Naive thymus-derived CD4-positive, alpha-beta T cell (primary cell): ENCODE measurements around the gene GPSM3. TPM values are rescaled to one million over a fixed set of nuclear protein-coding genes. Genes with fewer than 3 reads are reported as not detected.

ENCODE experiments used
- ATAC-seq: fragments of 150-1000 bp; cut with Tn5 transposase; 2 replicates; pipeline ENCODE4 v1.10.0; 2021; ENCODE audit warnings: mild to moderate bottlenecking, moderate library complexity
- CTCF ChIA-PET: fragments of 350-600 bp; sonication (Branson Sonifier 250); formaldehyde crosslinking; loops from one replicate; lab custom pipeline; 2021; ENCODE audit warnings: antibody characterized with exemption; lab: Charles Lee
- POLR2A ChIA-PET: fragments of 350-600 bp; sonication (Branson Sonifier 250); formaldehyde crosslinking; loops from one replicate; lab custom pipeline; 2021; ENCODE audit warnings: antibody characterized with exemption, inconsistent platforms; lab: Charles Lee
- DNase-seq, 9 donors: peaks; one replicate each; pipeline versions ENCODE4 v3.0.0 to v3.0.0-alpha.2; 2020 to 2022; ENCODE audit warnings: mixed read lengths in 1 of 9
- H3K27ac ChIP-seq: one replicate; pipeline ENCODE4 v1.7.0; 2013; ENCODE audit warnings: mild to moderate bottlenecking, low read depth, low read length, moderate library complexity
- H3K27me3 ChIP-seq, 2 donors: one replicate each; pipeline ENCODE4 v1.7.0; 2013; ENCODE audit warnings: low read length in 2 of 2, mild to moderate bottlenecking in 2 of 2, moderate library complexity in 2 of 2; ENCODE audit not compliant: control insufficient read depth in 2 of 2, insufficient read depth in 2 of 2
- H3K36me3 ChIP-seq, 3 experiments: 1 replicate in 2 of 3; 2 replicates in 1 of 3; pipeline ENCODE4 v1.7.0; 2013; ENCODE audit warnings: low read length in 3 of 3, mild to moderate bottlenecking in 3 of 3, moderate library complexity in 1 of 3; ENCODE audit not compliant: insufficient read depth in 3 of 3, control insufficient read depth in 2 of 3
- H3K4me1 ChIP-seq, 2 donors: one replicate each; pipeline ENCODE4 v1.7.0; 2013; ENCODE audit warnings: low read length in 2 of 2, mild to moderate bottlenecking in 2 of 2, moderate library complexity in 1 of 2; ENCODE audit not compliant: control insufficient read depth in 2 of 2, insufficient read depth in 2 of 2
- H3K4me3 ChIP-seq: 2 replicates; pipeline ENCODE4 v1.7.0; 2013; ENCODE audit warnings: mild to moderate bottlenecking, low read length
- H3K9me3 ChIP-seq, 3 experiments: 1 replicate in 2 of 3; 2 replicates in 1 of 3; pipeline ENCODE4 v1.7.0; 2013; ENCODE audit warnings: low read length in 3 of 3; ENCODE audit not compliant: control insufficient read depth in 2 of 3
- H3K27ac Mint-ChIP-seq, 9 donors: one replicate each; pipeline ENCODE4 v1.8.0; 2020 to 2022; ENCODE audit warnings: mixed read lengths in 9 of 9, mild to moderate bottlenecking in 8 of 9, moderate library complexity in 5 of 9, inconsistent platforms in 2 of 9
- H3K27me3 Mint-ChIP-seq, 5 donors: one replicate each; pipeline ENCODE4 v1.8.0; 2021 to 2022; ENCODE audit warnings: mixed read lengths in 5 of 5, mild to moderate bottlenecking in 1 of 5
- H3K36me3 Mint-ChIP-seq, 5 donors: one replicate each; pipeline ENCODE4 v1.8.0; 2020 to 2022; ENCODE audit warnings: mixed read lengths in 5 of 5, mild to moderate bottlenecking in 3 of 5, inconsistent platforms in 1 of 5
- H3K4me1 Mint-ChIP-seq, 7 donors: one replicate each; pipeline ENCODE4 v1.8.0; 2020 to 2022; ENCODE audit warnings: mixed read lengths in 7 of 7, mild to moderate bottlenecking in 3 of 7, inconsistent platforms in 1 of 7
- H3K4me3 Mint-ChIP-seq, 10 donors: one replicate each; pipeline ENCODE4 v1.8.0; 2020 to 2022; ENCODE audit warnings: mild to moderate bottlenecking in 10 of 10, mixed read lengths in 10 of 10, moderate library complexity in 6 of 10, inconsistent platforms in 2 of 10
- H3K9me3 Mint-ChIP-seq, 11 donors: one replicate each; pipeline ENCODE4 v1.8.0; 2020 to 2022; ENCODE audit warnings: mixed read lengths in 11 of 11, mild to moderate bottlenecking in 4 of 11, inconsistent platforms in 1 of 11, moderate library complexity in 1 of 11
- intact Hi-C, 2 donors: fragments of 100-400 bp; cut with micrococcal nuclease; formaldehyde crosslinking; loops; one replicate each; pipeline ENCODE4 v1.15.1; 2023
- polyA plus RNA-seq, 2 donors: library from polyadenylated mRNA; unstranded; fragments of 300-500 nt; fragmentation: Illumina TruSeq; gene quantifications; one replicate each; pipeline ENCODE4 v1.2.3, GENCODE V29; 2021
- total RNA-seq, 6 experiments: library from RNA in 5 of 6; stranded (reverse) in 5 of 6; gene quantifications; 1 replicate in 5 of 6; 2 replicates in 1 of 6; pipeline ENCODE4 v1.2.3 and lab custom pipeline; 2021 to 2026

GPSM3 gene
- total and polyA plus RNA-seq, 7 experiments from 2014 or later, result 148 to 325 (median 271) TPM

- ATAC-seq, result no peak
- CTCF ChIA-PET, result interaction anchor here (0.5 to 1.3 kb wide), 2 partner anchors 14 to 104 kb away, joined by 3 to 4 read pairs; no protein-coding TSS in a partner anchor
- POLR2A ChIA-PET, result interaction anchor here (0.8 to 8.1 kb wide), 4 partner anchors 9 to 790 kb away, joined by 3 to 259 read pairs (median 4); partner anchors contain the start of genes FKBPL, GPSM3 and PBX2
- intact Hi-C loops, result no loop called here
- no peak overlapping the region for H3K4me3 ChIP-seq
- DNase-seq, result no peak
- Mint-ChIP-seq H3K9me3 (peaks cover 0 to 2% (median 0%) of the 10 kb centered on the region in 11 donors), H3K4me3 (no peak overlapping the region), H3K36me3 (peaks cover 5 to 26% (median 20%) of the 10 kb centered on the region in 5 donors), H3K27ac (peak overlapping the region in 5 of 9 donors; percentile 45 to 80 (median 53)), H3K27me3 (no peaks in the 10 kb centered on the region), H3K4me1 (peaks cover 44 to 73% (median 61%) of the 10 kb centered on the region in 7 donors)
- peaks cover 13 to 40% of the 10 kb centered on the region in 2 donors for H3K4me1 ChIP-seq
- peaks cover 7 to 56% (median 19%) of the 10 kb centered on the region in 3 experiments for H3K36me3 ChIP-seq
- H3K9me3 ChIP-seq, result no peaks in the 10 kb centered on the region
- H3K27ac ChIP-seq, result peak overlapping the region; percentile 29
- H3K27me3 ChIP-seq, result no peaks in the 10 kb centered on the region
These were observed 10.4 kb downstream of the GPSM3 start for GRCh38 chr6:32181915-32182529.

GRCh38 chr6:32181148-32181702, 11.2 kb downstream of the GPSM3 start:
- no peaks in the 10 kb centered on the region for H3K27me3 ChIP-seq
- Mint-ChIP-seq H3K4me1 (peaks cover 44 to 73% (median 61%) of the 10 kb centered on the region in 7 donors), H3K36me3 (peaks cover 0 to 18% (median 14%) of the 10 kb centered on the region in 5 donors), H3K27ac (peak overlapping the region in 7 of 9 donors; percentile 45 to 99 (median 67)), H3K27me3 (no peaks in the 10 kb centered on the region), H3K4me3 (peak overlapping the region in 3 of 10 donors; percentile 18 to 85 (median 34)), H3K9me3 (peaks cover 0 to 3% (median 0%) of the 10 kb centered on the region in 11 donors)
- ATAC-seq (no peak), DNase-seq (no peak)
- H3K4me3 ChIP-seq, result no peak overlapping the region
- H3K4me1 ChIP-seq, result peaks cover 21 to 40% of the 10 kb centered on the region in 2 donors
- intact Hi-C loops, result no loop called here
- H3K9me3 ChIP-seq, result no peaks in the 10 kb centered on the region
- H3K36me3 ChIP-seq, result peaks cover 0 to 48% (median 17%) of the 10 kb centered on the region in 3 experiments
- peak overlapping the region; percentile 47 for H3K27ac ChIP-seq
- CTCF ChIA-PET, result no interaction called here
- POLR2A ChIA-PET, result interaction anchor here (5.4 to 8.1 kb wide), 2 partner anchors 10 to 52 kb away, joined by 36 to 259 read pairs; partner anchors contain the start of genes ATF6B, FKBPL, GPSM3 and PBX2

- Histone ChIP-seq H3K9me3 (no peaks in the 10 kb centered on the region), H3K27me3 (no peaks in the 10 kb centered on the region), H3K4me3 (no peak overlapping the region), H3K36me3 (peaks cover 0 to 41% (median 17%) of the 10 kb centered on the region in 3 experiments), H3K27ac (no peak overlapping the region), H3K4me1 (peaks cover 31 to 48% of the 10 kb centered on the region in 2 donors)
- DNase-seq, result no peak
- Mint-ChIP-seq H3K4me3 (peak overlapping the region; percentile 37 to 97 (median 54)), H3K4me1 (peaks cover 44 to 74% (median 59%) of the 10 kb centered on the region in 7 donors), H3K9me3 (peaks cover 0 to 3% (median 0%) of the 10 kb centered on the region in 11 donors), H3K36me3 (peaks cover 0 to 12% (median 10%) of the 10 kb centered on the region in 5 donors), H3K27me3 (no peaks in the 10 kb centered on the region), H3K27ac (peak overlapping the region in 8 of 9 donors; percentile 20 to 99 (median 70))
- intact Hi-C loops, result loop anchor here (2.0 to 5.0 kb wide), 8 partner anchors 223 to 1563 kb away; partner anchors contain the start of genes BAG6 (in 1 of the 2), BRD2 (in 1 of the 2), CLIC1 (in 1 of the 2) and EHMT2 (in 1 of the 2)
- CTCF ChIA-PET, result interaction anchor here (0.6 to 1.7 kb wide), 6 partner anchors 8 to 595 kb away, joined by 3 to 10 read pairs (median 5); partner anchors contain the start of gene GPSM3
- POLR2A ChIA-PET, result interaction anchor here (1.2 to 8.1 kb wide), 6 partner anchors 11 to 793 kb away, joined by 3 to 259 read pairs (median 4); partner anchors contain the start of genes ATF6B, FKBPL, GPSM3 and PBX2
- no peak for ATAC-seq
These were observed 12.6 kb downstream of the GPSM3 start for GRCh38 chr6:32179766-32180405.

GRCh38 chr6:32178547-32179440, 13.6 kb downstream of the GPSM3 start:
- intact Hi-C loops, result loop anchor here (1.0 to 5.0 kb wide), 12 partner anchors 12 to 1561 kb away; partner anchors contain the start of genes PBX2 (in 2 of the 2), BAG6 (in 1 of the 2), BRD2 (in 1 of the 2) and CLIC1 (in 1 of the 2)
- ATAC-seq, result no peak
- H3K9me3 ChIP-seq, result no peaks in the 10 kb centered on the region
- peak in 2 of 9 donors; percentile 14 to 36 for DNase-seq
- peaks cover 0 to 36% (median 17%) of the 10 kb centered on the region in 3 experiments for H3K36me3 ChIP-seq
- H3K9me3 Mint-ChIP-seq, result peaks cover 0 to 3% (median 0%) of the 10 kb centered on the region in 11 donors
- no peaks in the 10 kb centered on the region for H3K27me3 Mint-ChIP-seq
- peak overlapping the region; percentile 87 to 100 (median 95) for H3K27ac Mint-ChIP-seq
- peak overlapping the region; percentile 91 for H3K27ac ChIP-seq
- H3K4me3 ChIP-seq, result peak overlapping the region; percentile 82
- peaks cover 31 to 54% of the 10 kb centered on the region in 2 donors for H3K4me1 ChIP-seq
- H3K36me3 Mint-ChIP-seq, result peaks cover 0 to 14% (median 10%) of the 10 kb centered on the region in 5 donors
- peaks cover 55 to 82% (median 62%) of the 10 kb centered on the region in 7 donors for H3K4me1 Mint-ChIP-seq
- ChIA-PET CTCF (interaction anchor here (0.8 to 1.7 kb wide), 5 partner anchors 9 to 580 kb away, joined by 3 to 10 read pairs (median 5); partner anchors contain the start of gene GPSM3), POLR2A (interaction anchor here (0.7 to 8.1 kb wide), 7 partner anchors 8 to 794 kb away, joined by 3 to 259 read pairs (median 4); partner anchors contain the start of genes ATF6B, FKBPL, GPSM3 and PBX2)
- peak overlapping the region; percentile 85 to 98 (median 95) for H3K4me3 Mint-ChIP-seq
- no peaks in the 10 kb centered on the region for H3K27me3 ChIP-seq

- POLR2A ChIA-PET, result interaction anchor here (0.9 to 8.1 kb wide), 6 partner anchors 13 to 793 kb away, joined by 3 to 259 read pairs (median 8); partner anchors contain the start of genes ATF6B, EGFL8, FKBPL and GPSM3
These were observed 14.5 kb downstream of the GPSM3 start, which contains the start of gene RNF5 for GRCh38 chr6:32177788-32178546. Gene RNF5, plus strand, starts transcription at chr6:32178405. Its CDS starts 107 bp downstream, at chr6:32178512.

More at GRCh38 chr6:32177788-32178546, 14.5 kb downstream of the GPSM3 start, which contains the start of gene RNF5:
- Histone ChIP-seq H3K36me3 (peaks cover 0 to 28% (median 11%) of the 10 kb centered on the region in 3 experiments), H3K4me3 (peak within 1 kb of the TSS; percentile 82), H3K4me1 (peaks cover 31 to 63% of the 10 kb centered on the region in 2 donors), H3K9me3 (no peaks in the 10 kb centered on the region), H3K27me3 (no peaks in the 10 kb centered on the region), H3K27ac (peak within 1 kb of the TSS; percentile 91)
- peak; percentile 60 to 99 (median 97) for DNase-seq
- no peaks in the 10 kb centered on the region for H3K27me3 Mint-ChIP-seq
- peaks cover 63 to 86% (median 69%) of the 10 kb centered on the region in 7 donors for H3K4me1 Mint-ChIP-seq
- CTCF ChIA-PET, result interaction anchor here (0.6 to 2.1 kb wide), 5 partner anchors 13 to 280 kb away, joined by 3 to 9 read pairs (median 3); partner anchors contain the start of genes ATF6B and EHMT2
- H3K9me3 Mint-ChIP-seq, result peaks cover 0 to 3% (median 0%) of the 10 kb centered on the region in 11 donors
- peak within 1 kb of the TSS; percentile 85 to 98 (median 95) for H3K4me3 Mint-ChIP-seq
- ATAC-seq, result peak; percentile 89
- peak within 1 kb of the TSS; percentile 87 to 100 (median 95) for H3K27ac Mint-ChIP-seq
- peaks cover 0 to 14% (median 10%) of the 10 kb centered on the region in 5 donors for H3K36me3 Mint-ChIP-seq
- intact Hi-C loops, result loop anchor here (1.0 to 5.0 kb wide), 15 partner anchors 12 to 1561 kb away; partner anchors contain the start of genes FKBPL (in 2 of the 2), NELFE (in 2 of the 2), PBX2 (in 2 of the 2) and PSMB8 (in 2 of the 2)
